HepG2 (cell line): ENCODE measurements around the gene PRKCZ. TPM values are rescaled to one million over a fixed set of nuclear protein-coding genes. Genes with fewer than 3 reads are reported as not detected.

Source experiments
- ATAC-seq: fragments of 200-7000 bp; cut with Tn5 transposase; 3 replicates; pipeline ENCODE4 v1.9.1; 2020; ENCODE audit warnings: mild to moderate bottlenecking, moderate library complexity
- BruUV-seq: library from RNA; stranded (reverse); fragments of 400-500 nt; replicated peaks from 2 replicates; lab custom pipeline; 2021; lab: Mats Ljungman, UMichigan
- CTCF ChIA-PET: fragments of 300-600 bp; formaldehyde crosslinking; extraction: SDS; loops from one replicate; lab custom pipeline; 2021; ENCODE audit warnings: low total read pairs, inconsistent platforms, low intra/inter-chr PET ratio; lab: Yijun Ruan, JAX
- POLR2A ChIA-PET: fragments of 350-600 bp; sonication (Branson Sonifier 250); formaldehyde crosslinking; loops from one replicate; lab custom pipeline; 2020; ENCODE audit warnings: antibody characterized with exemption, inconsistent platforms; lab: Yijun Ruan, JAX
- DNase-seq: peaks from one replicate; pipeline ENCODE4 v3.0.0-alpha.2; 2015; ENCODE audit warnings: low spot score
- FAIRE-seq: peaks from 3 replicates; lab custom pipeline; 2011; peaks lifted over from hg19 to GRCh38; lab: Jason Lieb, UNC
- H2AFZ ChIP-seq: one replicate; pipeline ENCODE4 v1.6.1; 2011; ENCODE audit warnings: low read length, inconsistent platforms
- H3K27ac ChIP-seq: fragments of 300-600 bp; 3 replicates; pipeline ENCODE4 v1.8.0; 2011; ENCODE audit warnings: mixed run types, mild to moderate bottlenecking, mixed read lengths, low read length, inconsistent platforms; ENCODE audit not compliant: insufficient read depth; ENCODE audit errors: extremely low read length
- H3K27me3 ChIP-seq, 2 experiments: fragments of 200-600 bp in 1 of 2; 2 replicates in 1 of 2; 3 replicates in 1 of 2; pipeline versions ENCODE4 v1.6.0 to v1.8.0; 2011; ENCODE audit warnings: low read length in 2 of 2, mild to moderate bottlenecking in 2 of 2, moderate library complexity in 2 of 2, inconsistent platforms in 1 of 2; ENCODE audit not compliant: insufficient read depth in 2 of 2, control insufficient read depth in 1 of 2
- H3K36me3 ChIP-seq, 2 experiments: fragments of 200-600 bp in 1 of 2; replicated peaks in 1 of 2; 2 replicates in 1 of 2; 3 replicates in 1 of 2; pipeline versions ENCODE4 v1.5.1 to v1.8.0; 2011; ENCODE audit warnings: low read length in 2 of 2, inconsistent platforms in 1 of 2; ENCODE audit not compliant: insufficient read depth in 2 of 2, control insufficient read depth in 1 of 2
- H3K4me1 ChIP-seq: 2 replicates; pipeline ENCODE4 v1.5.1; 2012; ENCODE audit warnings: low read length, inconsistent platforms; ENCODE audit not compliant: insufficient read depth
- H3K4me2 ChIP-seq: 2 replicates; pipeline ENCODE4 v1.6.0; 2011; ENCODE audit warnings: low read depth, low read length, inconsistent platforms
- H3K4me3 ChIP-seq, 3 experiments: fragments of 200-600 bp in 1 of 3; sonication (generic), shearing (Covaris generic) in 1 of 3; replicated peaks in 1 of 3; 2 replicates each; pipeline ENCODE4 v1.5.1; 2011 to 2016; ENCODE audit warnings: low read length in 3 of 3, inconsistent platforms in 2 of 3, low read depth in 2 of 3, mild to moderate bottlenecking in 2 of 3, control low read depth in 1 of 3, mixed read lengths in 1 of 3; ENCODE audit not compliant: insufficient read depth in 1 of 3
- H3K79me2 ChIP-seq: one replicate; pipeline ENCODE4 v1.6.1; 2011; ENCODE audit warnings: low read length, inconsistent platforms; ENCODE audit not compliant: insufficient read depth
- H3K9ac ChIP-seq: 2 replicates; pipeline ENCODE4 v1.6.0; 2011; ENCODE audit warnings: mild to moderate bottlenecking, low read depth, low read length, inconsistent platforms; ENCODE audit not compliant: insufficient read depth
- H3K9me3 ChIP-seq: 2 replicates; pipeline ENCODE4 v1.5.1; 2012; ENCODE audit warnings: mild to moderate bottlenecking, low read length
- H4K20me1 ChIP-seq: 2 replicates; pipeline ENCODE4 v1.6.0; 2011; ENCODE audit warnings: inconsistent platforms, mild to moderate bottlenecking, low read length, moderate library complexity; ENCODE audit not compliant: insufficient read depth
- GATAD2A ChIP-seq: IDR thresholded peaks from 2 replicates; pipeline ENCODE4 v1.6.1; 2016
- KAT2B ChIP-seq: fragments of 150-350 bp; IDR thresholded peaks from 2 replicates; pipeline ENCODE4 v1.6.1; 2014; ENCODE audit warnings: low read depth, low read length, borderline replicate concordance
- KAT7 ChIP-seq: IDR thresholded peaks from 2 replicates; pipeline ENCODE4 v1.6.1; 2018; ENCODE audit warnings: borderline replicate concordance, missing compliant biosample characterization
- KAT8 ChIP-seq: IDR thresholded peaks from 2 replicates; pipeline ENCODE4 v1.6.1; 2016; ENCODE audit warnings: missing genetic modification reagents, missing compliant biosample characterization
- KLF12 ChIP-seq: sonication (generic); formaldehyde crosslinking; IDR thresholded peaks from 2 replicates; pipeline ENCODE4 v1.4.0; 2020; ENCODE audit warnings: missing genetic modification reagents, borderline replicate concordance
- MBD4 ChIP-seq: IDR thresholded peaks from 2 replicates; pipeline ENCODE4 v1.6.1; 2012; ENCODE audit warnings: low read length, inconsistent platforms, borderline replicate concordance
- MEIS1 ChIP-seq: sonication (generic); formaldehyde crosslinking; IDR thresholded peaks from 2 replicates; pipeline ENCODE4 v1.9.0; 2021; ENCODE audit warnings: mild to moderate bottlenecking, missing genetic modification reagents, moderate library complexity, borderline replicate concordance
- NPAS2 ChIP-seq: sonication (generic); formaldehyde crosslinking; IDR thresholded peaks from 2 replicates; pipeline ENCODE4 v1.8.0; 2022; ENCODE audit warnings: mild to moderate bottlenecking, missing genetic modification reagents, borderline replicate concordance
- ZBTB8A ChIP-seq: sonication (generic); formaldehyde crosslinking; IDR thresholded peaks from 2 replicates; pipeline ENCODE4 v1.4.0; 2020; ENCODE audit warnings: mild to moderate bottlenecking, low read depth, missing genetic modification reagents, borderline replicate concordance
- ZNF7 ChIP-seq: IDR thresholded peaks from 2 replicates; pipeline ENCODE4 v1.6.1; 2016; ENCODE audit warnings: missing biosample characterization, missing genetic modification reagents
- ZNF879 ChIP-seq: sonication (generic); formaldehyde crosslinking; IDR thresholded peaks from 2 replicates; pipeline ENCODE4 v1.8.1; 2023; ENCODE audit warnings: missing genetic modification reagents
- WGBS: methylation state at CpG from one replicate; pipeline ENCODE4 v1.1.6; 2017; ENCODE audit warnings: low lambda C conversion rate; 5-methylcytosine and 5-hydroxymethylcytosine counted together
- in situ Hi-C: cut with HindIII; loops from 2 replicates; pipeline ENCODE4 v1.10.0; 2017; ENCODE audit warnings: low pct_unique_long_range_greater_than_20kb; ENCODE audit not compliant: extremely low pct_ligation_motif_present
- intact Hi-C: fragments of 100-400 bp; cut with micrococcal nuclease; formaldehyde crosslinking; loops from one replicate; pipeline ENCODE4 v1.10.0; 2022; ENCODE audit not compliant: unreplicated experiment
- polyA plus RNA-seq, 8 experiments: library from polyadenylated mRNA; depleted of rRNA in 3 of 8; stranded (reverse) in 7 of 8; unstranded in 1 of 8; fragments of >200 nt; fragmentation: Illumina TruSeq in 4 of 8; extraction: Trizol in 4 of 8; gene quantifications; 2 replicates each; pipeline versions ENCODE4 v1.2.1 to v1.2.3, GENCODE V29; 2011 to 2016; ENCODE audit warnings: low read depth in 4 of 8, missing spikeins in 1 of 8, mixed read lengths in 1 of 8; ENCODE audit not compliant: insufficient read depth in 1 of 8
- total RNA-seq, 5 experiments: library from RNA; depleted of rRNA; stranded (reverse); fragments of >200 nt; fragmentation: Illumina TruSeq; extraction: Trizol; gene quantifications; 2 replicates each; pipeline ENCODE4 v1.2.3, GENCODE V29; 2016; ENCODE audit warnings: low read depth in 1 of 5
- TF ChIP-seq, protein P1 (sequence below): sonication (generic); formaldehyde crosslinking; IDR thresholded peaks from 2 replicates; pipeline ENCODE4 v1.5.1; 2020; ENCODE audit warnings: missing genetic modification reagents, mild to moderate bottlenecking, borderline replicate concordance
- TF ChIP-seq, protein P2 (sequence below): sonication (generic); formaldehyde crosslinking; IDR thresholded peaks from 2 replicates; pipeline ENCODE4 v1.5.0; 2020; ENCODE audit warnings: missing genetic modification reagents, mild to moderate bottlenecking, borderline replicate concordance
- TF ChIP-seq, protein P3 (sequence below): sonication (generic); formaldehyde crosslinking; conservative IDR thresholded peaks from 2 replicates; pipeline ENCODE4 v1.4.0; 2020; ENCODE audit warnings: missing genetic modification reagents
- TF ChIP-seq, protein P4 (sequence below): sonication (generic); formaldehyde crosslinking; IDR thresholded peaks from 2 replicates; pipeline ENCODE4 v1.8.1; 2023; ENCODE audit warnings: mild to moderate bottlenecking, missing genetic modification reagents

Gene PRKCZ
- total and polyA plus RNA-seq, 2 of the 13 experiments (the other 11 are each of a cell fraction or from before 2014, with no cell fraction given), result 34.7 to 85.2 TPM

DNA sequence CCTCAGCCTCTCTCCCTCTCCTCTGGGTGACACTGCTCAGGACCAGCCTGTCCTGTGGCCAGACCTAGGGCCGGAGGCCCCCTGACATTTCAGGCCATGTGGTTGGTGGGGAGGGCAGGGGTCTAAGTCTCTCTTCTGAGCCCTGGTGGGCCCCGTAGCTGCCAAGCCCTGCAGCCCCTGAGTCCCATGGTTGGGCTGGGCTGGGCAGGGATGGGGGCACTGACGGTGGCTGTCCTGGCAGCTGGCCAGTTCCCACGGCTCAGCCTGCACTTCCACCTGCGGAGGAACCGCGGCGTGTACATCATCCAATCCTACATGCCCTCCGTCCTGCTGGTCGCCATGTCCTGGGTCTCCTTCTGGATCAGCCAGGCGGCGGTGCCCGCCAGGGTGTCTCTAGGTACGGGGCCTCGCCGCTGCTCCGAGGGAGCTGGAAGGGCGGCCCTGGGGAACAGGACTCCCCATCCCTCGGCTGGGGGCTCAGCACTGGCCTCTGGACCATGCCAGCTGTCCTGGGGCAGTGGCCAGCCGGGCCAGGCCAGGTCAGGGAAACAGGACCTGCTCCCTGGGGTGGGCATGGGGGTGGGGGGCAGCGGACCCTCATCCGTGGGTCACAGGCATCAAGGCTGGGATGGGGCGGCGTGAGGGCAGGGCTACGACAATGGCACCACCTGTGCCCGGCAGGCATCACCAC lies 21.2 kb upstream of the PRKCZ start:
- no peak for FAIRE-seq
- CTCF ChIA-PET, result no interaction called here
- BruUV-seq, result no TSS peak
- TF ChIP-seq ZNF7 (no peak), KAT8 (no peak), NPAS2 (CRISPR knock-in tag) (no peak), ZNF879 (no peak), MBD4 (no peak), KLF12 (CRISPR knock-in tag) (no peak), GATAD2A (CRISPR knock-in tag) (no peak), ZBTB8A (no peak), MEIS1 (CRISPR knock-in tag) (no peak), KAT2B (no peak), KAT7 (CRISPR knock-in tag) (no peak)
- TF ChIP-seq, protein P1, sequence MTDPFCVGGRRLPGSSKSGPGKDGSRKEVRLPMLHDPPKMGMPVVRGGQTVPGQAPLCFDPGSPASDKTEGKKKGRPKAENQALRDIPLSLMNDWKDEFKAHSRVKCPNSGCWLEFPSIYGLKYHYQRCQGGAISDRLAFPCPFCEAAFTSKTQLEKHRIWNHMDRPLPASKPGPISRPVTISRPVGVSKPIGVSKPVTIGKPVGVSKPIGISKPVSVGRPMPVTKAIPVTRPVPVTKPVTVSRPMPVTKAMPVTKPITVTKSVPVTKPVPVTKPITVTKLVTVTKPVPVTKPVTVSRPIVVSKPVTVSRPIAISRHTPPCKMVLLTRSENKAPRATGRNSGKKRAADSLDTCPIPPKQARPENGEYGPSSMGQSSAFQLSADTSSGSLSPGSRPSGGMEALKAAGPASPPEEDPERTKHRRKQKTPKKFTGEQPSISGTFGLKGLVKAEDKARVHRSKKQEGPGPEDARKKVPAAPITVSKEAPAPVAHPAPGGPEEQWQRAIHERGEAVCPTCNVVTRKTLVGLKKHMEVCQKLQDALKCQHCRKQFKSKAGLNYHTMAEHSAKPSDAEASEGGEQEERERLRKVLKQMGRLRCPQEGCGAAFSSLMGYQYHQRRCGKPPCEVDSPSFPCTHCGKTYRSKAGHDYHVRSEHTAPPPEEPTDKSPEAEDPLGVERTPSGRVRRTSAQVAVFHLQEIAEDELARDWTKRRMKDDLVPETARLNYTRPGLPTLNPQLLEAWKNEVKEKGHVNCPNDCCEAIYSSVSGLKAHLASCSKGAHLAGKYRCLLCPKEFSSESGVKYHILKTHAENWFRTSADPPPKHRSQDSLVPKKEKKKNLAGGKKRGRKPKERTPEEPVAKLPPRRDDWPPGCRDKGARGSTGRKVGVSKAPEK, result no peak
- TF ChIP-seq, protein P2, sequence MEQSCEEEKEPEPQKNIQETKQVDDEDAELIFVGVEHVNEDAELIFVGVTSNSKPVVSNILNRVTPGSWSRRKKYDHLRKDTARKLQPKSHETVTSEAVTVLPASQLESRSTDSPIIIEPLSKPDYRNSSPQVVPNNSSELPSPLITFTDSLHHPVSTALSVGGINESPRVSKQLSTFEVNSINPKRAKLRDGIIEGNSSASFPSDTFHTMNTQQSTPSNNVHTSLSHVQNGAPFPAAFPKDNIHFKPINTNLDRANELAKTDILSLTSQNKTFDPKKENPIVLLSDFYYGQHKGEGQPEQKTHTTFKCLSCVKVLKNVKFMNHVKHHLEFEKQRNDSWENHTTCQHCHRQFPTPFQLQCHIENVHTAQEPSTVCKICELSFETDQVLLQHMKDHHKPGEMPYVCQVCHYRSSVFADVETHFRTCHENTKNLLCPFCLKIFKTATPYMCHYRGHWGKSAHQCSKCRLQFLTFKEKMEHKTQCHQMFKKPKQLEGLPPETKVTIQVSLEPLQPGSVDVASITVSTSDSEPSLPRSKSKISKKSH (CRISPR knock-in tag), result no peak
- TF ChIP-seq, protein P3, sequence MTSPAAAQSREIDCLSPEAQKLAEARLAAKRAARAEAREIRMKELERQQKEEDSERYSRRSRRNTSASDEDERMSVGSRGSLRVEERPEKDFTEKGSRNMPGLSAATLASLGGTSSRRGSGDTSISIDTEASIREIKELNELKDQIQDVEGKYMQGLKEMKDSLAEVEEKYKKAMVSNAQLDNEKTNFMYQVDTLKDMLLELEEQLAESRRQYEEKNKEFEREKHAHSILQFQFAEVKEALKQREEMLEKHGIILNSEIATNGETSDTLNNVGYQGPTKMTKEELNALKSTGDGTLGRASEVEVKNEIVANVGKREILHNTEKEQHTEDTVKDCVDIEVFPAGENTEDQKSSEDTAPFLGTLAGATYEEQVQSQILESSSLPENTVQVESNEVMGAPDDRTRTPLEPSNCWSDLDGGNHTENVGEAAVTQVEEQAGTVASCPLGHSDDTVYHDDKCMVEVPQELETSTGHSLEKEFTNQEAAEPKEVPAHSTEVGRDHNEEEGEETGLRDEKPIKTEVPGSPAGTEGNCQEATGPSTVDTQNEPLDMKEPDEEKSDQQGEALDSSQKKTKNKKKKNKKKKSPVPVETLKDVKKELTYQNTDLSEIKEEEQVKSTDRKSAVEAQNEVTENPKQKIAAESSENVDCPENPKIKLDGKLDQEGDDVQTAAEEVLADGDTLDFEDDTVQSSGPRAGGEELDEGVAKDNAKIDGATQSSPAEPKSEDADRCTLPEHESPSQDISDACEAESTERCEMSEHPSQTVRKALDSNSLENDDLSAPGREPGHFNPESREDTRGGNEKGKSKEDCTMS, result no peak
- TF ChIP-seq, protein P4, sequence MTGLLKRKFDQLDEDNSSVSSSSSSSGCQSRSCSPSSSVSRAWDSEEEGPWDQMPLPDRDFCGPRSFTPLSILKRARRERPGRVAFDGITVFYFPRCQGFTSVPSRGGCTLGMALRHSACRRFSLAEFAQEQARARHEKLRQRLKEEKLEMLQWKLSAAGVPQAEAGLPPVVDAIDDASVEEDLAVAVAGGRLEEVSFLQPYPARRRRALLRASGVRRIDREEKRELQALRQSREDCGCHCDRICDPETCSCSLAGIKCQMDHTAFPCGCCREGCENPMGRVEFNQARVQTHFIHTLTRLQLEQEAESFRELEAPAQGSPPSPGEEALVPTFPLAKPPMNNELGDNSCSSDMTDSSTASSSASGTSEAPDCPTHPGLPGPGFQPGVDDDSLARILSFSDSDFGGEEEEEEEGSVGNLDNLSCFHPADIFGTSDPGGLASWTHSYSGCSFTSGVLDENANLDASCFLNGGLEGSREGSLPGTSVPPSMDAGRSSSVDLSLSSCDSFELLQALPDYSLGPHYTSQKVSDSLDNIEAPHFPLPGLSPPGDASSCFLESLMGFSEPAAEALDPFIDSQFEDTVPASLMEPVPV (CRISPR knock-in tag), result no peak

More for the DNA sequence above, 21.2 kb upstream of the PRKCZ start:
- no peak overlapping the region for H3K4me3 ChIP-seq
- DNase-seq (no peak), ATAC-seq (no peak)
- H3K9me3 ChIP-seq, result no peaks in the 10 kb centered on the region
- H2AFZ ChIP-seq, result no peak overlapping the region
- H3K27ac ChIP-seq, result no peak overlapping the region
- H4K20me1 ChIP-seq, result no peaks in the 10 kb centered on the region
- no peak overlapping the region for H3K4me2 ChIP-seq
- intact Hi-C loops, result no loop called here
- peaks cover 29 to 90% of the 10 kb centered on the region in 2 experiments for H3K27me3 ChIP-seq
- no peaks in the 10 kb centered on the region for H3K79me2 ChIP-seq
- in situ Hi-C loops, result no loop called here
- POLR2A ChIA-PET, result no interaction called here
- H3K4me1 ChIP-seq, result peaks cover 16% of the 10 kb centered on the region; the same call in 1 of the 2 replicates
- H3K36me3 ChIP-seq, result no peaks in the 10 kb centered on the region
- no peak overlapping the region for H3K9ac ChIP-seq
- whole genome bisulfite sequencing, result 90% methylated on average over 7 of the region's 26 CpGs
